Nephron (organoid): ENCODE results near the gene DCTPP1.
"Not testable (repeated sequence)": the region's sequence is repeated elsewhere in the genome, so short reads cannot be mapped to it uniquely, and the experiment has no call there.

Experiments
- H3K27ac Mint-ChIP-seq, 3 experiments: 2 replicates each; pipeline ENCODE4 v1.8.0; 2020; ENCODE audit warnings: mixed read lengths in 3 of 3, mild to moderate bottlenecking in 2 of 3, moderate library complexity in 1 of 3
- H3K27me3 Mint-ChIP-seq: 2 replicates; pipeline ENCODE4 v1.8.0; 2021; ENCODE audit warnings: low read depth, mild to moderate bottlenecking, moderate library complexity, mixed read lengths
- H3K36me3 Mint-ChIP-seq: 2 replicates; pipeline ENCODE4 v1.8.0; 2020; ENCODE audit warnings: low read depth, mixed read lengths
- H3K4me1 Mint-ChIP-seq: 2 replicates; pipeline ENCODE4 v1.8.0; 2020; ENCODE audit warnings: mixed read lengths
- H3K4me3 Mint-ChIP-seq, 3 experiments: 2 replicates each; pipeline ENCODE4 v1.8.0; 2020; ENCODE audit warnings: mild to moderate bottlenecking in 3 of 3, mixed read lengths in 3 of 3, moderate library complexity in 2 of 3
- H3K9me3 Mint-ChIP-seq: 2 replicates; pipeline ENCODE4 v1.8.0; 2020; ENCODE audit warnings: mixed read lengths
- CTCF ChIP-seq, 3 experiments: fragments of 200-600 bp; sonication (generic); IDR thresholded peaks; one replicate each; pipeline ENCODE4 v1.5.0; 2021; ENCODE audit warnings: antibody characterized with exemption in 3 of 3; ENCODE audit not compliant: unreplicated experiment in 3 of 3

Gene DCTPP1

GRCh38 chr16:30399435-30400186 is 30.2 kb downstream of the DCTPP1 start:
- Mint-ChIP-seq H3K36me3 (peaks cover 16% of the 10 kb centered on the region), H3K27ac (peak overlapping the region; percentile 96 to 99 (median 97)), H3K4me3 (peak overlapping the region; percentile 87 to 89 (median 89)), H3K27me3 (no peaks in the 10 kb centered on the region), H3K4me1 (peaks cover 32% of the 10 kb centered on the region), H3K9me3 (no peaks in the 10 kb centered on the region)
- no peak for TF ChIP-seq CTCF (IDR thresholded peaks at IDR 0.05; ENCODE audit: unreplicated experiment in 3 of 3)

- TF ChIP-seq CTCF (IDR thresholded peaks at IDR 0.05; ENCODE audit: unreplicated experiment in 3 of 3), result no peak
- no peaks in the 10 kb centered on the region for H3K9me3 Mint-ChIP-seq
- H3K27ac Mint-ChIP-seq, result peak overlapping the region; percentile 96 to 99 (median 97)
- H3K4me1 Mint-ChIP-seq, result peaks cover 38% of the 10 kb centered on the region
- H3K4me3 Mint-ChIP-seq, result peak overlapping the region; percentile 87 to 89 (median 89)
- H3K36me3 Mint-ChIP-seq, result peaks cover 16% of the 10 kb centered on the region
- no peaks in the 10 kb centered on the region for H3K27me3 Mint-ChIP-seq
These were observed 31.0 kb downstream of the DCTPP1 start for GRCh38 chr16:30398661-30399434.

GRCh38 chr16:30397776-30398660 is 31.8 kb downstream of the DCTPP1 start:
- peak overlapping the region in 1 of 3 experiments; percentile 89 for H3K4me3 Mint-ChIP-seq
- no peak for TF ChIP-seq CTCF (IDR thresholded peaks at IDR 0.05; ENCODE audit: unreplicated experiment in 3 of 3)
- no peak overlapping the region for H3K27ac Mint-ChIP-seq
- H3K9me3 Mint-ChIP-seq, result no peaks in the 10 kb centered on the region
- H3K27me3 Mint-ChIP-seq, result no peaks in the 10 kb centered on the region
- H3K4me1 Mint-ChIP-seq, result peaks cover 38% of the 10 kb centered on the region
- peaks cover 16% of the 10 kb centered on the region for H3K36me3 Mint-ChIP-seq

DNA sequence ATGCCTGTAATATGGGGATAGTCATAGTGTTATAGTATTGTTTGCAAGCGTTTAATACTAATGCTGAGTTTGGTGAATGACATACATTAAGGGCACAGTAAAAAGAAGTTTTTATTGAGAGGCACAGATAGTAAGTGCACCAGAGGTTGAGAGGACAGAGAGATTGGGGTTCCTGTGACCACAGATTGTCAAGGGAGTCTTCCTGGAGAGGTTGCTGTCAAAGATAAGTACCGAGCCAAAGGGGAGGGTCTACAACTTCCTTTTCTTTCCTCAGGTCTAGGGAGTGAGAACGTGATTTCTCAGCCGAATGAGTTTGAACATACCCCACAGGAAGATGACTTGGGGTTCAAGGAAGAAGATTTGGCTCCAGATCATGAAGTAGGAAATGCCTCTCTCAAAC is 32.8 kb downstream of the DCTPP1 start:
- TF ChIP-seq CTCF (IDR thresholded peaks at IDR 0.05; ENCODE audit: unreplicated experiment in 3 of 3), result no peak
- peaks cover 38% of the 10 kb centered on the region for H3K4me1 Mint-ChIP-seq
- peaks cover 16% of the 10 kb centered on the region for H3K36me3 Mint-ChIP-seq
- H3K9me3 Mint-ChIP-seq, result no peaks in the 10 kb centered on the region
- no peaks in the 10 kb centered on the region for H3K27me3 Mint-ChIP-seq
- H3K4me3 Mint-ChIP-seq, result peak overlapping the region; percentile 86 to 90 (median 89)
- peak overlapping the region; percentile 72 to 78 (median 78) for H3K27ac Mint-ChIP-seq

DNA sequence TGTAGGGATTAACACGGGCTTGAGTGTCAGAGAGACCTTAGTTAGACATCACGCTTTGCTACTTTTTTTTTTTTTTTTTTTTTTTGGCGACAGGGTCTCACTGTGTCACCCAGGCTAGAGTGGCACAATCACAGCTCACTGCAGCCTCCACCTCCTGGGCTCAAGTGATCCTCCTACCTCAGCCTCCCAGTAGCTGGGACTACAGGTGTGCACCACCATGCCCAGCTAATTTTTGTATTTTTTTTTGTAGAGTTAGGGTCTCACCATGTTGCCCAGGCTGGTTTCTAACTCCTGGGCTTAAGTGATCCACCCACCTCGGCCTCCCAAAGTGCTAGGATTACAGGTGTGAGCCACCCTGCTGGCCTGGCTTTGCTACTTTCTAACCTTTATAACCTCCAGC is 33.2 kb downstream of the DCTPP1 start:
- peaks cover 35% of the 10 kb centered on the region for H3K4me1 Mint-ChIP-seq
- H3K27ac Mint-ChIP-seq, result peak overlapping the region; percentile 78 to 91 (median 83)
- not testable (repeated sequence) for H3K9me3 Mint-ChIP-seq

More for the DNA sequence above, 33.2 kb downstream of the DCTPP1 start:
- not testable (repeated sequence) for H3K27me3 Mint-ChIP-seq
- Mint-ChIP-seq H3K36me3 (peaks cover 16% of the 10 kb centered on the region), H3K4me3 (peak overlapping the region; percentile 86 to 90 (median 89))
